HG03095 (cell line): ENCODE data around the gene TLL1.

Source experiments
- ATAC-seq: cut with Tn5 transposase; IDR thresholded peaks from one replicate; pipeline ENCODE4 v1.9.1; 2021; ENCODE audit warnings: moderate library complexity; ENCODE audit not compliant: unreplicated experiment

Gene TLL1

GRCh38 chr4:166140951-166141350 is 267.9 kb downstream of the TLL1 start:
- ATAC-seq = no peak

- no peak for ATAC-seq
These were observed 270.2 kb downstream of the TLL1 start for GRCh38 chr4:166143227-166143626.

GRCh38 chr4:166144607-166145006 is 271.6 kb downstream of the TLL1 start:
- no peak for ATAC-seq

GRCh38 chr4:166146806-166147540 is 273.9 kb downstream of the TLL1 start:
- no peak for ATAC-seq
